ENCODE results near the gene RASAL2. TPM values are rescaled to one million over a fixed set of nuclear protein-coding genes. Genes with fewer than 3 reads are reported as not detected.

RASAL2 gene
- total and polyA plus RNA-seq, 2 of the 4 experiments (the other 2 are of a cell fraction): 13.1 to 20.6 TPM

DNA sequence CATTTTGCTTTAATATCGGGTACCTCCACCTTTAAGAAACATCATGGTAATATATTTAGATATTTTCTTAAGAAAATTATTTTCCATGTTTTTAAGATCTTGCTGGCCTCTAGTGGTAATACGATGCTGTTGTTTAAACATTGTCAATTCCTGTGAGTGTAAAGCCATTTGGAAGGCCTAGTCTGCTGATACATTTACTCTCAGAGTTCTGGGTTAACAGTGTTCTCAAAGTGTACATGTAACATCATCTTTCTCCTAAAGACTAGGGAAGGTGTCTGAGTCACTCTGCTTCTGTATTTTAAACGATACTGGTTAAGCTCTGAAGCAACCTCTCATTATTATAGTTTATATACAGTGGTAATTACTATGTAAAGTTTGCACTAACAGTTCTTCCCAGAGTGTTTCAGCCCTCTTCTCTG, 189.1 kb downstream of the RASAL2 start:
- H2BK20ac ChIP-seq (ENCODE audit: low read depth, low read length): no peak overlapping the region
- CTCF ChIA-PET: interaction anchor here (0.7 to 3.5 kb wide), 6 partner anchors 9 to 337 kb away, joined by 3 to 29 read pairs (median 3); no protein-coding TSS in a partner anchor
- H2BK120ac ChIP-seq (ENCODE audit: low read depth, low read length): no peak overlapping the region
- no peaks in the 10 kb centered on the region for H3K9me1 ChIP-seq (ENCODE audit: insufficient read depth, low read length)
- H4K8ac ChIP-seq (ENCODE audit: low read depth in 2 of 2, low read length in 2 of 2): no peak overlapping the region
- peak; percentile 86 for DNase-seq
- no peak overlapping the region for H2BK15ac ChIP-seq (ENCODE audit: low read depth, low read length)
- intact Hi-C loops (cut with micrococcal nuclease) (loop anchor here (1.0 to 2.0 kb wide), 4 partner anchors 188 to 334 kb away; partner anchors contain the start of gene RASAL2), in situ Hi-C loops (cut with MboI; ENCODE audit: low sequenced_read_pairs) (loop anchor here (5.0 kb wide), 2 partner anchors 251 to 326 kb away; no protein-coding TSS in a partner anchor), dilution Hi-C loops (cut with HindIII; ENCODE audit: low sequenced_read_pairs, unreplicated experiment) (loop anchor here (25.0 kb wide), 1 partner anchor 246 kb away; no protein-coding TSS in a partner anchor)
- TF ChIP-seq, protein P1, sequence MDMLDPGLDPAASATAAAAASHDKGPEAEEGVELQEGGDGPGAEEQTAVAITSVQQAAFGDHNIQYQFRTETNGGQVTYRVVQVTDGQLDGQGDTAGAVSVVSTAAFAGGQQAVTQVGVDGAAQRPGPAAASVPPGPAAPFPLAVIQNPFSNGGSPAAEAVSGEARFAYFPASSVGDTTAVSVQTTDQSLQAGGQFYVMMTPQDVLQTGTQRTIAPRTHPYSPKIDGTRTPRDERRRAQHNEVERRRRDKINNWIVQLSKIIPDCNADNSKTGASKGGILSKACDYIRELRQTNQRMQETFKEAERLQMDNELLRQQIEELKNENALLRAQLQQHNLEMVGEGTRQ (IDR thresholded peaks at IDR 0.05; ENCODE audit: low read depth, low read length): no peak
- TF ChIP-seq POLR2A (IDR thresholded peaks at IDR 0.05; ENCODE audit: low read depth, low read length): no peak
- TF ChIP-seq, protein P2, sequence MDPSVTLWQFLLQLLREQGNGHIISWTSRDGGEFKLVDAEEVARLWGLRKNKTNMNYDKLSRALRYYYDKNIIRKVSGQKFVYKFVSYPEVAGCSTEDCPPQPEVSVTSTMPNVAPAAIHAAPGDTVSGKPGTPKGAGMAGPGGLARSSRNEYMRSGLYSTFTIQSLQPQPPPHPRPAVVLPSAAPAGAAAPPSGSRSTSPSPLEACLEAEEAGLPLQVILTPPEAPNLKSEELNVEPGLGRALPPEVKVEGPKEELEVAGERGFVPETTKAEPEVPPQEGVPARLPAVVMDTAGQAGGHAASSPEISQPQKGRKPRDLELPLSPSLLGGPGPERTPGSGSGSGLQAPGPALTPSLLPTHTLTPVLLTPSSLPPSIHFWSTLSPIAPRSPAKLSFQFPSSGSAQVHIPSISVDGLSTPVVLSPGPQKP (IDR thresholded peaks at IDR 0.05; ENCODE audit: borderline replicate concordance, low read depth, low read length): no peak
- no peak for TF ChIP-seq MAFK (IDR thresholded peaks at IDR 0.05; ENCODE audit: low read depth, low read length)
- no peak for TF ChIP-seq MAZ (IDR thresholded peaks at IDR 0.05; ENCODE audit: borderline replicate concordance, low read depth, low read length)
- peak; percentile 69 for TF ChIP-seq SMC3 (IDR thresholded peaks at IDR 0.05; ENCODE audit: low read depth, low read length)
- no peak for TF ChIP-seq MXI1 (IDR thresholded peaks at IDR 0.05; ENCODE audit: borderline replicate concordance, low read depth, low read length)
- peak; percentile 75 for TF ChIP-seq RAD21 (IDR thresholded peaks at IDR 0.05; ENCODE audit: low read length)
- TF ChIP-seq CEBPB (IDR thresholded peaks at IDR 0.05; ENCODE audit: low read depth, low read length): no peak
- no peak for TF ChIP-seq CHD1 (IDR thresholded peaks at IDR 0.05; ENCODE audit: low read depth, low read length)
- TF ChIP-seq NFE2L2 (IDR thresholded peaks at IDR 0.05; ENCODE audit: low read depth, low read length): no peak
- TF ChIP-seq FOS (IDR thresholded peaks at IDR 0.05; ENCODE audit: low read depth, low read length): no peak
- no peak for TF ChIP-seq BHLHE40 (IDR thresholded peaks at IDR 0.05; ENCODE audit: low read depth, low read length)
- no peak for TF ChIP-seq RFX5 (IDR thresholded peaks at IDR 0.05; ENCODE audit: low read depth, low read length)
- no peak for TF ChIP-seq RCOR1 (IDR thresholded peaks at IDR 0.05; ENCODE audit: insufficient replicate concordance, low read length)
- TF ChIP-seq, protein P3, sequence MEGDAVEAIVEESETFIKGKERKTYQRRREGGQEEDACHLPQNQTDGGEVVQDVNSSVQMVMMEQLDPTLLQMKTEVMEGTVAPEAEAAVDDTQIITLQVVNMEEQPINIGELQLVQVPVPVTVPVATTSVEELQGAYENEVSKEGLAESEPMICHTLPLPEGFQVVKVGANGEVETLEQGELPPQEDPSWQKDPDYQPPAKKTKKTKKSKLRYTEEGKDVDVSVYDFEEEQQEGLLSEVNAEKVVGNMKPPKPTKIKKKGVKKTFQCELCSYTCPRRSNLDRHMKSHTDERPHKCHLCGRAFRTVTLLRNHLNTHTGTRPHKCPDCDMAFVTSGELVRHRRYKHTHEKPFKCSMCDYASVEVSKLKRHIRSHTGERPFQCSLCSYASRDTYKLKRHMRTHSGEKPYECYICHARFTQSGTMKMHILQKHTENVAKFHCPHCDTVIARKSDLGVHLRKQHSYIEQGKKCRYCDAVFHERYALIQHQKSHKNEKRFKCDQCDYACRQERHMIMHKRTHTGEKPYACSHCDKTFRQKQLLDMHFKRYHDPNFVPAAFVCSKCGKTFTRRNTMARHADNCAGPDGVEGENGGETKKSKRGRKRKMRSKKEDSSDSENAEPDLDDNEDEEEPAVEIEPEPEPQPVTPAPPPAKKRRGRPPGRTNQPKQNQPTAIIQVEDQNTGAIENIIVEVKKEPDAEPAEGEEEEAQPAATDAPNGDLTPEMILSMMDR (conservative IDR thresholded peaks at IDR 0.05; ENCODE audit: low read depth, low read length): peak; percentile 70
- H3K27ac ChIP-seq (ENCODE audit: insufficient read depth, low read length): no peak overlapping the region
- no peak overlapping the region for H2AK9ac ChIP-seq (replicated peaks; ENCODE audit: low read depth, low read length, poor library complexity)
- H3K18ac ChIP-seq (ENCODE audit: low read depth, low read length): no peak overlapping the region
- H3K79me1 ChIP-seq (ENCODE audit: low read depth in 1 of 2, low read length in 2 of 2): peaks cover 10 to 18% of the 10 kb centered on the region in 2 experiments; a peak in 3 of 4 replicates
- H2AK5ac ChIP-seq (ENCODE audit: low read depth, low read length): no peak overlapping the region
- H3K27me3 ChIP-seq (ENCODE audit: control insufficient read depth, insufficient read depth, low read length): no peaks in the 10 kb centered on the region
- no peak overlapping the region for H4K5ac ChIP-seq (ENCODE audit: low read depth, low read length)
- H3K36me3 ChIP-seq (ENCODE audit: control insufficient read depth, insufficient read depth, low read length): no peaks in the 10 kb centered on the region
- no peaks in the 10 kb centered on the region for H3K9me3 ChIP-seq (ENCODE audit: control insufficient read depth, insufficient read depth, low read length)
- peaks cover 13% of the 10 kb centered on the region for H3K4me1 ChIP-seq (ENCODE audit: control insufficient read depth, insufficient read depth, low read length)
- no peak overlapping the region for H3K9ac ChIP-seq (ENCODE audit: low read depth, low read length)
- H3K23ac ChIP-seq (ENCODE audit: low read depth, low read length): no peak overlapping the region
- no peak overlapping the region for H3K4me2 ChIP-seq (ENCODE audit: low read depth, low read length)
- no peak overlapping the region for H3K4ac ChIP-seq (ENCODE audit: low read depth, low read length)
- BruUV-seq (replicated peaks): no TSS peak
- POLR2A ChIA-PET (ENCODE audit: unreplicated experiment): no interaction called here
- H2AFZ ChIP-seq (replicated peaks; ENCODE audit: low read length, poor library complexity): no peak overlapping the region
- H4K91ac ChIP-seq (ENCODE audit: insufficient read depth, low read depth, low read length): no peak overlapping the region
- H3K56ac ChIP-seq (ENCODE audit: extremely low read depth, insufficient read depth, low read length): no peak overlapping the region
- no peak overlapping the region for H3K4me3 ChIP-seq (ENCODE audit: insufficient read depth, low read depth, low read length)
- H3K14ac ChIP-seq (replicated peaks; ENCODE audit: low read depth, low read length): no peak overlapping the region
- H2BK5ac ChIP-seq (ENCODE audit: low read depth, low read length, poor library complexity, severe bottlenecking): peak overlapping the region; percentile 63
- peak; percentile 91 for ATAC-seq (ENCODE audit: low read depth)
- H4K20me1 ChIP-seq (ENCODE audit: insufficient read depth, low read length): no peaks in the 10 kb centered on the region
- no CpG with 5 or more reads among the region's 3 CpGs for WGBS, 2 experiments (ENCODE audit: extremely low coverage in 2 of 2, insufficient read length in 1 of 2)
